ENCODE results near the gene XPO1.

DNA sequence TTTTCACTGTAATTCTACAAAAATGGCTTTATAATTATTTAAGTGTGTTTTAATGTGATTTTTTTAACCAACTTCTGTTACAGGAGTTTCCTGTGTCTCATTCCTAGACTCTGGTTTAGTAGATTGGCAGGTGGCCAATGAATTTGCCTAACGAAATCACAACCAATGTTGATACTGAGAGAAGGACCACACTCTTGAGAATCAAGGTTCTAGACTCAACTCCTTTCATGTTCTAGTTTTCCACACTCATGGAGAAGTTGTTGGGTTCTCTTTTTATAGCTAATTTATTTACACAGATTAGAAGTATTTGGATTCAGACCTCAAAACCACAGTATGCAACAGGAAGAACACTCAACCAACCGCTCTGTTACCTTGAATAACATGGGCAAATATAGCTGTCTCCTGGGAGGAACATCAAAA lies 44.6 kb downstream of the XPO1 start:
- TF ChIP-seq CTCF (IDR thresholded peaks at IDR 0.05) (no peak), ZFX (IDR thresholded peaks at IDR 0.05; ENCODE audit: borderline replicate concordance) (no peak)

Measured in 22Rv1 (cell line).